Measurements from ENCODE around the gene PID1. TPM values are rescaled to one million over a fixed set of nuclear protein-coding genes. Genes with fewer than 3 reads are reported as not detected.

Gene PID1
- total and polyA plus RNA-seq, 4 donors, result 13.3 to 52.0 (median 45.7) TPM

- no peak overlapping the region for H3K27ac ChIP-seq (ENCODE audit: low read depth in 1 of 2, low read length in 2 of 2)
These were observed 43.0 kb upstream of the PID1 start for GRCh38 chr2:229314117-229314516.

GRCh38 chr2:229313591-229313990 is 42.5 kb upstream of the PID1 start:
- no peak for DNase-seq (ENCODE audit: low spot score)
- H3K36me3 ChIP-seq (ENCODE audit: control insufficient read depth in 4 of 4, insufficient read depth in 3 of 4, low read depth in 1 of 4, low read length in 3 of 4), result no peaks in the 10 kb centered on the region
- 68% methylated on average over 3 of the region's 3 CpGs for WGBS
- no peaks in the 10 kb centered on the region for H3K27me3 ChIP-seq (ENCODE audit: control insufficient read depth in 4 of 4, insufficient read depth in 4 of 4, low read length in 3 of 4)
- no peak overlapping the region for H3K9ac ChIP-seq (ENCODE audit: low read depth in 1 of 2, low read length in 2 of 2)
- TF ChIP-seq JUND (IDR thresholded peaks at IDR 0.05) (peak in 1 of 2 donors; percentile 22), HNF4G (IDR thresholded peaks at IDR 0.05) (no peak)
- no peaks in the 10 kb centered on the region for H3K9me3 ChIP-seq (ENCODE audit: control insufficient read depth in 4 of 4, low read length in 3 of 4)
- no peak overlapping the region for H3K4me3 ChIP-seq (ENCODE audit: low read depth in 1 of 3, low read length in 3 of 3)
- H3K4me1 ChIP-seq (ENCODE audit: control insufficient read depth in 4 of 4, insufficient read depth in 4 of 4, low read length in 3 of 4), result no peaks in the 10 kb centered on the region
- H3K27ac ChIP-seq (ENCODE audit: low read depth in 1 of 2, low read length in 2 of 2), result no peak overlapping the region

More at GRCh38 chr2:229314117-229314516, 43.0 kb upstream of the PID1 start:
- Histone ChIP-seq H3K36me3 (ENCODE audit: control insufficient read depth in 4 of 4, insufficient read depth in 3 of 4, low read depth in 1 of 4, low read length in 3 of 4) (no peaks in the 10 kb centered on the region), H3K9ac (ENCODE audit: low read depth in 1 of 2, low read length in 2 of 2) (no peak overlapping the region), H3K4me1 (ENCODE audit: control insufficient read depth in 4 of 4, insufficient read depth in 4 of 4, low read length in 3 of 4) (no peaks in the 10 kb centered on the region), H3K9me3 (ENCODE audit: control insufficient read depth in 4 of 4, low read length in 3 of 4) (no peaks in the 10 kb centered on the region), H3K27me3 (ENCODE audit: control insufficient read depth in 4 of 4, insufficient read depth in 4 of 4, low read length in 3 of 4) (no peaks in the 10 kb centered on the region), H3K4me3 (ENCODE audit: low read depth in 1 of 3, low read length in 3 of 3) (no peak overlapping the region)
- no peak for DNase-seq (ENCODE audit: low spot score)
- no peak for TF ChIP-seq CTCF (IDR thresholded peaks at IDR 0.05; ENCODE audit: low read depth, low read length, missing input control)
- no peak for TF ChIP-seq MAX (IDR thresholded peaks at IDR 0.05)
- no peak for TF ChIP-seq NR2F2 (IDR thresholded peaks at IDR 0.05)
- no peak for TF ChIP-seq REST (IDR thresholded peaks at IDR 0.05)
- 74% methylated on average over 5 of the region's 5 CpGs for WGBS

GRCh38 chr2:229301237-229301636 is 30.1 kb upstream of the PID1 start:
- no peak for DNase-seq (ENCODE audit: low spot score)
- Histone ChIP-seq H3K4me3 (ENCODE audit: low read depth in 1 of 3, low read length in 3 of 3) (no peak overlapping the region), H3K27ac (ENCODE audit: low read depth in 1 of 2, low read length in 2 of 2) (no peak overlapping the region), H3K27me3 (ENCODE audit: control insufficient read depth in 4 of 4, insufficient read depth in 4 of 4, low read length in 3 of 4) (no peaks in the 10 kb centered on the region), H3K4me1 (ENCODE audit: control insufficient read depth in 4 of 4, insufficient read depth in 4 of 4, low read length in 3 of 4) (no peaks in the 10 kb centered on the region), H3K9me3 (ENCODE audit: control insufficient read depth in 4 of 4, low read length in 3 of 4) (no peaks in the 10 kb centered on the region), H3K9ac (ENCODE audit: low read depth in 1 of 2, low read length in 2 of 2) (no peak overlapping the region), H3K36me3 (ENCODE audit: control insufficient read depth in 4 of 4, insufficient read depth in 3 of 4, low read depth in 1 of 4, low read length in 3 of 4) (no peaks in the 10 kb centered on the region)
- WGBS, result 51% methylated on average over 2 of the region's 2 CpGs
- TF ChIP-seq EGR1 (IDR thresholded peaks at IDR 0.05; ENCODE audit: low read depth in 2 of 2) (no peak), RAD21 (IDR thresholded peaks at IDR 0.05) (no peak), HNF4G (IDR thresholded peaks at IDR 0.05) (no peak), ZBTB33 (IDR thresholded peaks at IDR 0.05) (no peak), ATF3 (IDR thresholded peaks at IDR 0.05) (no peak), NR2F2 (IDR thresholded peaks at IDR 0.05) (no peak), REST (IDR thresholded peaks at IDR 0.05) (no peak), YY1 (IDR thresholded peaks at IDR 0.05) (no peak), FOXA2 (IDR thresholded peaks at IDR 0.05) (no peak), TAF1 (conservative IDR thresholded peaks at IDR 0.05) (no peak), CTCF (IDR thresholded peaks at IDR 0.05; ENCODE audit: low read depth, low read length, missing input control) (no peak), FOXA1 (IDR thresholded peaks at IDR 0.05) (no peak)
